Measurements from ENCODE around the gene EZR.

GRCh38 chr6:158764183-158764849, 54.9 kb downstream of the EZR start:
- TF ChIP-seq CTCF (IDR thresholded peaks at IDR 0.05; ENCODE audit: low read depth, low read length) (no peak), EZH2phosphoT487 (IDR thresholded peaks at IDR 0.05; ENCODE audit: low read depth) (no peak)

Data from OCI-LY3 (cell line).